ENCODE data around the gene IL17F.

GRCh38 chr6:52253494-52253893, 9.2 kb upstream of the IL17F start:
- no peak for TF ChIP-seq CTCF (conservative IDR thresholded peaks at IDR 0.05)
- no peak for TF ChIP-seq EZH2 (IDR thresholded peaks at IDR 0.05; ENCODE audit: low read depth)

Measured in PC-9 (cell line).